GM23338 (cell line): Measurements from ENCODE around the gene SCRG1. TPM values are rescaled to one million over a fixed set of nuclear protein-coding genes. Genes with fewer than 3 reads are reported as not detected.

Source experiments
- ATAC-seq: fragments of 200-7000 bp; cut with Tn5 transposase; 3 replicates; pipeline ENCODE4 v1.9.1; 2020
- DNase-seq: peaks from one replicate; pipeline ENCODE4 v3.0.0-alpha.2; 2015; ENCODE audit warnings: low spot score
- H2AFZ ChIP-seq: fragments of 200-600 bp; sonication (generic); 2 replicates; pipeline ENCODE4 v1.8.0; 2016; ENCODE audit warnings: antibody characterized with exemption, mild to moderate bottlenecking, moderate library complexity
- H3F3A ChIP-seq: fragments of 200-600 bp; sonication (generic); replicated peaks from 2 replicates; pipeline ENCODE4 v1.8.0; 2017; ENCODE audit warnings: antibody characterized with exemption, mixed run types, low read depth
- H3K27ac ChIP-seq: fragments of 200-600 bp; sonication (generic); 2 replicates; pipeline ENCODE4 v1.6.1; 2016; ENCODE audit warnings: low read depth
- H3K27me3 ChIP-seq: fragments of 200-600 bp; sonication (generic); 2 replicates; pipeline ENCODE4 v1.8.0; 2016; ENCODE audit warnings: mild to moderate bottlenecking, mixed run types, moderate library complexity; ENCODE audit not compliant: insufficient read depth
- H3K36me3 ChIP-seq: fragments of 200-600 bp; sonication (generic); 2 replicates; pipeline ENCODE4 v1.8.0; 2016; ENCODE audit warnings: mild to moderate bottlenecking; ENCODE audit not compliant: insufficient read depth
- H3K4me1 ChIP-seq: fragments of 200-600 bp; sonication (generic); 2 replicates; pipeline ENCODE4 v1.8.0; 2016; ENCODE audit warnings: mild to moderate bottlenecking, moderate library complexity; ENCODE audit not compliant: insufficient read depth
- H3K4me2 ChIP-seq: fragments of 200-600 bp; sonication (generic); 2 replicates; pipeline ENCODE4 v1.7.1; 2017; ENCODE audit warnings: mixed run types
- H3K4me3 ChIP-seq: fragments of 200-600 bp; sonication (generic); 2 replicates; pipeline ENCODE4 v1.6.1; 2016; ENCODE audit warnings: mixed run types
- H3K79me2 ChIP-seq: fragments of 200-600 bp; sonication (generic); replicated peaks from 2 replicates; pipeline ENCODE4 v1.8.0; 2017; ENCODE audit warnings: mild to moderate bottlenecking; ENCODE audit not compliant: insufficient read depth
- H3K9me2 ChIP-seq: fragments of 200-600 bp; sonication (generic); 2 replicates; pipeline ENCODE4 v1.8.0; 2017; ENCODE audit not compliant: insufficient read depth
- H4K20me1 ChIP-seq: fragments of 200-600 bp; sonication (generic); replicated peaks from 2 replicates; pipeline ENCODE4 v1.8.0; 2017; ENCODE audit warnings: mild to moderate bottlenecking; ENCODE audit not compliant: insufficient read depth
- H3K27ac Mint-ChIP-seq: 2 replicates; pipeline ENCODE4 v1.8.0; 2020; ENCODE audit warnings: inconsistent platforms, mild to moderate bottlenecking, moderate library complexity, mixed read lengths
- H3K27me3 Mint-ChIP-seq: 3 replicates; pipeline ENCODE4 v1.8.0; 2022; ENCODE audit warnings: low read depth, mild to moderate bottlenecking, moderate library complexity, mixed read lengths, inconsistent platforms; ENCODE audit not compliant: insufficient read depth, poor library complexity
- H3K36me3 Mint-ChIP-seq: 3 replicates; pipeline ENCODE4 v1.8.0; 2021; ENCODE audit warnings: low read depth, mild to moderate bottlenecking, inconsistent platforms, moderate library complexity, mixed read lengths
- H3K4me1 Mint-ChIP-seq: 3 replicates; pipeline ENCODE4 v1.8.0; 2020; ENCODE audit warnings: mild to moderate bottlenecking, inconsistent platforms, mixed read lengths
- H3K4me3 Mint-ChIP-seq: 3 replicates; pipeline ENCODE4 v1.8.0; 2021; ENCODE audit warnings: moderate library complexity, mild to moderate bottlenecking, inconsistent platforms, mixed read lengths
- H3K9me3 Mint-ChIP-seq: 3 replicates; pipeline ENCODE4 v1.8.0; 2020; ENCODE audit warnings: moderate library complexity, mild to moderate bottlenecking, inconsistent platforms, mixed read lengths
- CREB1 ChIP-seq: fragments of 250-450 bp; sonication (Bioruptor Pico); IDR thresholded peaks from 2 replicates; pipeline ENCODE4 v1.5.0; 2020; ENCODE audit warnings: low read depth, mild to moderate bottlenecking, moderate library complexity
- EZH2 ChIP-seq: fragments of 200-600 bp; sonication (generic); IDR thresholded peaks from one replicate; pipeline ENCODE4 v1.8.0; 2017; ENCODE audit warnings: antibody characterized with exemption, mild to moderate bottlenecking, low read depth; ENCODE audit not compliant: unreplicated experiment
- POLR2AphosphoS5 ChIP-seq: IDR thresholded peaks from 2 replicates; pipeline ENCODE4 v1.6.1; 2016; ENCODE audit warnings: antibody characterized with exemption, low read depth
- STAT1 ChIP-seq: IDR thresholded peaks from one replicate; pipeline ENCODE4 v1.6.1; 2016; ENCODE audit warnings: antibody characterized with exemption; ENCODE audit not compliant: unreplicated experiment
- ZNF114 ChIP-seq: fragments of 250-450 bp; sonication (Bioruptor Pico); IDR thresholded peaks from 2 replicates; pipeline ENCODE4 v1.5.0; 2020; ENCODE audit warnings: mild to moderate bottlenecking, moderate library complexity
- ZNF331 ChIP-seq: fragments of 250-450 bp; sonication (Bioruptor Pico); IDR thresholded peaks from 2 replicates; pipeline ENCODE4 v1.5.0; 2020; ENCODE audit warnings: low read depth, mild to moderate bottlenecking, moderate library complexity
- polyA plus RNA-seq: library from polyadenylated mRNA; unstranded; fragments of >200 nt; fragmentation: Nextera tagmentation; extraction: Ambion mirVana; gene quantifications from 2 replicates; pipeline ENCODE4 v1.2.1, GENCODE V29; 2016
- total RNA-seq: library from RNA; depleted of rRNA; stranded (reverse); fragments of >200 nt; shearing (Covaris generic); gene quantifications from 2 replicates; pipeline ENCODE4 v1.2.3, GENCODE V29; 2014
- TF ChIP-seq, protein P1 (sequence below), 2 experiments: fragments of 200-600 bp in 1 of 2; sonication (generic) in 1 of 2; conservative IDR thresholded peaks; 2 replicates each; pipeline versions ENCODE4 v1.5.1 to v1.6.1; 2016 to 2017; ENCODE audit warnings: antibody characterized with exemption in 2 of 2, low read depth in 2 of 2, mild to moderate bottlenecking in 2 of 2, moderate library complexity in 1 of 2
- TF ChIP-seq, protein P2 (sequence below): IDR thresholded peaks from one replicate; pipeline ENCODE4 v1.6.1; 2018; ENCODE audit warnings: antibody characterized with exemption; ENCODE audit not compliant: unreplicated experiment
- TF ChIP-seq, protein P3 (sequence below): IDR thresholded peaks from 2 replicates; pipeline ENCODE4 v1.6.1; 2016; ENCODE audit warnings: antibody characterized with exemption

The SCRG1 gene
- total and polyA plus RNA-seq, 2 experiments from 2014 or later, result 0.45 TPM; not detected in 1

DNA sequence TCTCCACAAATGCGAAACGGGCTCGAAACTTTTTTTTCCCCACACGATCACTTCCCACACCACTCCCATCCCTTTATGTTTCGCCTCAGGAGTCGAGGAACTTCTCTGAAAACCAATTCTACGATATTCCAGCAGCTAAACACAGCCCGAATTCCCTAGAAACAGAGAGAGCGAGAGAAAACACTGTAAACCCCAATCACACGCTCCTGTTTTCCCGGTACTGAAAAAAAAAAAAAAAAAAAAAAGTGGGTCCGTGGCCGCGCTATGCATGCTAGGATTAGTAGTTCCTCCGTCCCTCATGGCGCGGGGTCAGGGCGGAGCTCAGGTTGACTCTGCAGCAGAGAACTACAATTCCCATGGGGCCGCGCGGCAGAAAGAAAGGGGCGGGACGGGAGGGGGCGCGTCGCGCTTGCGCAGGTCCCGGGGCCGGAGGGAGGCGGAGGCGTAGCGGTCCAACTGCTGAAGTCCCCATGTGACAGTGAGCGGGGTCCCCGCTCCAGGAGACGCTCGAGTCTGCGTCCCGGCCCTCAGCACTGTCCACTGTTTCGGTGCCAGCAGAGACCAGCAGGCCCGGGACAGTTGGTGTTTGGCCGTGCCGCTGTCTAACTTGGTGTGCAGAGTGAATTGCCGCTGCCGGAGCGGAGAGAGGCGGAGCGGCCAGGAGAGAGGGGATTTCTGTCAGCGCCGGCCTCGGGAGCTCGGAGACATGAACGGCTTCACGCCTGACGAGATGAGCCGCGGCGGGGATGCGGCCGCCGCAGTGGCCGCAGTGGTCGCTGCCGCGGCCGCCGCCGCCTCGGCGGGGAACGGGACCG lies 28.2 kb downstream of the SCRG1 start, which contains the start of gene SAP30:
Gene SAP30 (plus strand): TSS at position 478 of the 815 bp plus-strand sequence. CDS start 229 bp downstream, at position 707.
- no peaks in the 10 kb centered on the region; the same call in 2 of the 3 replicates for H3K9me3 Mint-ChIP-seq
- peak within 1 kb of the TSS; percentile 85 for H3K4me3 ChIP-seq
- DNase-seq (peak; percentile 99), ATAC-seq (peak; percentile 84)
- H3K4me2 ChIP-seq, result peak within 1 kb of the TSS; percentile 84
- H4K20me1 ChIP-seq, result no peaks in the 10 kb centered on the region
- H3K27me3 ChIP-seq, result peaks cover 17% of the 10 kb centered on the region; the same call in 1 of the 2 replicates
- peak within 1 kb of the TSS; percentile 95 for H3K27ac Mint-ChIP-seq
- H3K27ac ChIP-seq, result peak within 1 kb of the TSS; percentile 71
- H2AFZ ChIP-seq, result peak within 1 kb of the TSS; percentile 85
- H3F3A ChIP-seq, result 0 out of 2 replicates have a peak, but pooled peaks cover 2% of the 10 kb centered on the region
- H3K4me3 Mint-ChIP-seq, result peak within 1 kb of the TSS; percentile 97
- H3K79me2 ChIP-seq, result peaks cover 13% of the 10 kb centered on the region
- peaks cover 3% of the 10 kb centered on the region; the same call in 1 of the 3 replicates for H3K36me3 Mint-ChIP-seq
- H3K4me1 Mint-ChIP-seq, result peaks cover 12% of the 10 kb centered on the region
- no peaks in the 10 kb centered on the region for H3K9me2 ChIP-seq
- TF ChIP-seq, protein P1, sequence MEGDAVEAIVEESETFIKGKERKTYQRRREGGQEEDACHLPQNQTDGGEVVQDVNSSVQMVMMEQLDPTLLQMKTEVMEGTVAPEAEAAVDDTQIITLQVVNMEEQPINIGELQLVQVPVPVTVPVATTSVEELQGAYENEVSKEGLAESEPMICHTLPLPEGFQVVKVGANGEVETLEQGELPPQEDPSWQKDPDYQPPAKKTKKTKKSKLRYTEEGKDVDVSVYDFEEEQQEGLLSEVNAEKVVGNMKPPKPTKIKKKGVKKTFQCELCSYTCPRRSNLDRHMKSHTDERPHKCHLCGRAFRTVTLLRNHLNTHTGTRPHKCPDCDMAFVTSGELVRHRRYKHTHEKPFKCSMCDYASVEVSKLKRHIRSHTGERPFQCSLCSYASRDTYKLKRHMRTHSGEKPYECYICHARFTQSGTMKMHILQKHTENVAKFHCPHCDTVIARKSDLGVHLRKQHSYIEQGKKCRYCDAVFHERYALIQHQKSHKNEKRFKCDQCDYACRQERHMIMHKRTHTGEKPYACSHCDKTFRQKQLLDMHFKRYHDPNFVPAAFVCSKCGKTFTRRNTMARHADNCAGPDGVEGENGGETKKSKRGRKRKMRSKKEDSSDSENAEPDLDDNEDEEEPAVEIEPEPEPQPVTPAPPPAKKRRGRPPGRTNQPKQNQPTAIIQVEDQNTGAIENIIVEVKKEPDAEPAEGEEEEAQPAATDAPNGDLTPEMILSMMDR (conservative IDR thresholded peaks at IDR 0.05; ENCODE audit: low read depth in 2 of 2), result no peak
- TF ChIP-seq, protein P2, sequence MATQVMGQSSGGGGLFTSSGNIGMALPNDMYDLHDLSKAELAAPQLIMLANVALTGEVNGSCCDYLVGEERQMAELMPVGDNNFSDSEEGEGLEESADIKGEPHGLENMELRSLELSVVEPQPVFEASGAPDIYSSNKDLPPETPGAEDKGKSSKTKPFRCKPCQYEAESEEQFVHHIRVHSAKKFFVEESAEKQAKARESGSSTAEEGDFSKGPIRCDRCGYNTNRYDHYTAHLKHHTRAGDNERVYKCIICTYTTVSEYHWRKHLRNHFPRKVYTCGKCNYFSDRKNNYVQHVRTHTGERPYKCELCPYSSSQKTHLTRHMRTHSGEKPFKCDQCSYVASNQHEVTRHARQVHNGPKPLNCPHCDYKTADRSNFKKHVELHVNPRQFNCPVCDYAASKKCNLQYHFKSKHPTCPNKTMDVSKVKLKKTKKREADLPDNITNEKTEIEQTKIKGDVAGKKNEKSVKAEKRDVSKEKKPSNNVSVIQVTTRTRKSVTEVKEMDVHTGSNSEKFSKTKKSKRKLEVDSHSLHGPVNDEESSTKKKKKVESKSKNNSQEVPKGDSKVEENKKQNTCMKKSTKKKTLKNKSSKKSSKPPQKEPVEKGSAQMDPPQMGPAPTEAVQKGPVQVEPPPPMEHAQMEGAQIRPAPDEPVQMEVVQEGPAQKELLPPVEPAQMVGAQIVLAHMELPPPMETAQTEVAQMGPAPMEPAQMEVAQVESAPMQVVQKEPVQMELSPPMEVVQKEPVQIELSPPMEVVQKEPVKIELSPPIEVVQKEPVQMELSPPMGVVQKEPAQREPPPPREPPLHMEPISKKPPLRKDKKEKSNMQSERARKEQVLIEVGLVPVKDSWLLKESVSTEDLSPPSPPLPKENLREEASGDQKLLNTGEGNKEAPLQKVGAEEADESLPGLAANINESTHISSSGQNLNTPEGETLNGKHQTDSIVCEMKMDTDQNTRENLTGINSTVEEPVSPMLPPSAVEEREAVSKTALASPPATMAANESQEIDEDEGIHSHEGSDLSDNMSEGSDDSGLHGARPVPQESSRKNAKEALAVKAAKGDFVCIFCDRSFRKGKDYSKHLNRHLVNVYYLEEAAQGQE, result peak; percentile 47
- TF ChIP-seq ZNF331 (CRISPR knock-in tag), result no peak
- TF ChIP-seq, protein P3, sequence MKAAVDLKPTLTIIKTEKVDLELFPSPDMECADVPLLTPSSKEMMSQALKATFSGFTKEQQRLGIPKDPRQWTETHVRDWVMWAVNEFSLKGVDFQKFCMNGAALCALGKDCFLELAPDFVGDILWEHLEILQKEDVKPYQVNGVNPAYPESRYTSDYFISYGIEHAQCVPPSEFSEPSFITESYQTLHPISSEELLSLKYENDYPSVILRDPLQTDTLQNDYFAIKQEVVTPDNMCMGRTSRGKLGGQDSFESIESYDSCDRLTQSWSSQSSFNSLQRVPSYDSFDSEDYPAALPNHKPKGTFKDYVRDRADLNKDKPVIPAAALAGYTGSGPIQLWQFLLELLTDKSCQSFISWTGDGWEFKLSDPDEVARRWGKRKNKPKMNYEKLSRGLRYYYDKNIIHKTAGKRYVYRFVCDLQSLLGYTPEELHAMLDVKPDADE, result peak; percentile 92
- TF ChIP-seq ZNF114 (CRISPR knock-in tag), result no peak
- TF ChIP-seq STAT1, result no peak
- TF ChIP-seq CREB1, result peak; percentile 56
- TF ChIP-seq POLR2AphosphoS5, result peak; percentile 96
- TF ChIP-seq EZH2, result no peak
- peaks cover 16% of the 10 kb centered on the region for H3K27me3 Mint-ChIP-seq
- H3K36me3 ChIP-seq, result no peaks in the 10 kb centered on the region
- peaks cover 7% of the 10 kb centered on the region for H3K4me1 ChIP-seq
